DND-41 (cell line): ENCODE measurements around the gene CAMKMT.

ENCODE experiments used
- ATAC-seq: fragments of 200-7000 bp; cut with Tn5 transposase; 3 replicates; pipeline ENCODE4 v1.9.1; 2021; ENCODE audit warnings: low read depth; ENCODE audit not compliant: insufficient read depth
- DNase-seq: peaks from one replicate; pipeline ENCODE4 v3.0.0-alpha.2; 2020
- H2AFZ ChIP-seq: 2 replicates; pipeline ENCODE4 v1.6.0; 2012; ENCODE audit warnings: low read depth, low read length
- H3K27ac ChIP-seq: 2 replicates; pipeline ENCODE4 v1.5.1; 2012; ENCODE audit warnings: low read length, inconsistent platforms
- H3K27me3 ChIP-seq: fragments of 200-600 bp; sonication (generic); 2 replicates; pipeline ENCODE4 v1.6.0; 2012; ENCODE audit warnings: low read length, mild to moderate bottlenecking, inconsistent platforms; ENCODE audit not compliant: insufficient read depth, poor library complexity
- H3K36me3 ChIP-seq: 2 replicates; pipeline ENCODE4 v1.5.1; 2012; ENCODE audit warnings: low read length, inconsistent platforms; ENCODE audit not compliant: insufficient read depth
- H3K4me1 ChIP-seq: 2 replicates; pipeline ENCODE4 v1.5.1; 2012; ENCODE audit warnings: mild to moderate bottlenecking, low read length; ENCODE audit not compliant: insufficient read depth
- H3K4me2 ChIP-seq: 2 replicates; pipeline ENCODE4 v1.6.0; 2012; ENCODE audit warnings: mild to moderate bottlenecking, moderate library complexity, low read length, inconsistent platforms; ENCODE audit not compliant: insufficient read depth
- H3K4me3 ChIP-seq, 2 experiments: fragments of 200-600 bp in 1 of 2; shearing (Covaris generic) in 1 of 2; 2 replicates each; pipeline ENCODE4 v1.5.1; 2012 to 2016; ENCODE audit warnings: inconsistent platforms in 2 of 2, low read length in 2 of 2, mild to moderate bottlenecking in 2 of 2, low read depth in 1 of 2, moderate library complexity in 1 of 2
- H3K79me2 ChIP-seq: 2 replicates; pipeline ENCODE4 v1.6.0; 2012; ENCODE audit warnings: low read length, inconsistent platforms; ENCODE audit not compliant: insufficient read depth
- H3K9ac ChIP-seq: 2 replicates; pipeline ENCODE4 v1.6.0; 2012; ENCODE audit warnings: low read depth, mild to moderate bottlenecking, inconsistent platforms, low read length, moderate library complexity
- H3K9me3 ChIP-seq: 2 replicates; pipeline ENCODE4 v1.5.1; 2012; ENCODE audit warnings: low read length, moderate library complexity, mild to moderate bottlenecking, inconsistent platforms; ENCODE audit not compliant: insufficient read depth, severe bottlenecking
- H4K20me1 ChIP-seq: 2 replicates; pipeline ENCODE4 v1.6.0; 2012; ENCODE audit warnings: low read length; ENCODE audit not compliant: insufficient read depth
- EZH2 ChIP-seq: IDR thresholded peaks from 3 replicates; pipeline ENCODE4 v1.6.1; 2012; ENCODE audit warnings: borderline replicate concordance, low read depth, mild to moderate bottlenecking, moderate library complexity, low read length, inconsistent platforms; ENCODE audit not compliant: severe bottlenecking
- TF ChIP-seq, protein P1 (sequence below): IDR thresholded peaks from 2 replicates; pipeline ENCODE4 v1.5.1; 2012; ENCODE audit warnings: borderline replicate concordance, low read length, moderate library complexity, mild to moderate bottlenecking; ENCODE audit not compliant: poor library complexity, severe bottlenecking; ENCODE audit errors: extremely low read depth

CAMKMT gene

GRCh38 chr2:44326548-44327264 lies 35.0 kb upstream of the CAMKMT start:
- no peaks in the 10 kb centered on the region for H3K79me2 ChIP-seq
- TF ChIP-seq, protein P1, sequence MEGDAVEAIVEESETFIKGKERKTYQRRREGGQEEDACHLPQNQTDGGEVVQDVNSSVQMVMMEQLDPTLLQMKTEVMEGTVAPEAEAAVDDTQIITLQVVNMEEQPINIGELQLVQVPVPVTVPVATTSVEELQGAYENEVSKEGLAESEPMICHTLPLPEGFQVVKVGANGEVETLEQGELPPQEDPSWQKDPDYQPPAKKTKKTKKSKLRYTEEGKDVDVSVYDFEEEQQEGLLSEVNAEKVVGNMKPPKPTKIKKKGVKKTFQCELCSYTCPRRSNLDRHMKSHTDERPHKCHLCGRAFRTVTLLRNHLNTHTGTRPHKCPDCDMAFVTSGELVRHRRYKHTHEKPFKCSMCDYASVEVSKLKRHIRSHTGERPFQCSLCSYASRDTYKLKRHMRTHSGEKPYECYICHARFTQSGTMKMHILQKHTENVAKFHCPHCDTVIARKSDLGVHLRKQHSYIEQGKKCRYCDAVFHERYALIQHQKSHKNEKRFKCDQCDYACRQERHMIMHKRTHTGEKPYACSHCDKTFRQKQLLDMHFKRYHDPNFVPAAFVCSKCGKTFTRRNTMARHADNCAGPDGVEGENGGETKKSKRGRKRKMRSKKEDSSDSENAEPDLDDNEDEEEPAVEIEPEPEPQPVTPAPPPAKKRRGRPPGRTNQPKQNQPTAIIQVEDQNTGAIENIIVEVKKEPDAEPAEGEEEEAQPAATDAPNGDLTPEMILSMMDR = no peak
- no peak for TF ChIP-seq EZH2
- H3K9me3 ChIP-seq = no peaks in the 10 kb centered on the region
- H2AFZ ChIP-seq = no peak overlapping the region
- DNase-seq = no peak
- no peak overlapping the region for H3K9ac ChIP-seq
- H3K4me1 ChIP-seq = no peaks in the 10 kb centered on the region
- H4K20me1 ChIP-seq = no peaks in the 10 kb centered on the region
- no peak for ATAC-seq
- no peak overlapping the region for H3K4me3 ChIP-seq
- no peak overlapping the region for H3K4me2 ChIP-seq
- no peaks in the 10 kb centered on the region for H3K27me3 ChIP-seq
- H3K27ac ChIP-seq = no peak overlapping the region
- H3K36me3 ChIP-seq = peaks cover 63% of the 10 kb centered on the region

DNA sequence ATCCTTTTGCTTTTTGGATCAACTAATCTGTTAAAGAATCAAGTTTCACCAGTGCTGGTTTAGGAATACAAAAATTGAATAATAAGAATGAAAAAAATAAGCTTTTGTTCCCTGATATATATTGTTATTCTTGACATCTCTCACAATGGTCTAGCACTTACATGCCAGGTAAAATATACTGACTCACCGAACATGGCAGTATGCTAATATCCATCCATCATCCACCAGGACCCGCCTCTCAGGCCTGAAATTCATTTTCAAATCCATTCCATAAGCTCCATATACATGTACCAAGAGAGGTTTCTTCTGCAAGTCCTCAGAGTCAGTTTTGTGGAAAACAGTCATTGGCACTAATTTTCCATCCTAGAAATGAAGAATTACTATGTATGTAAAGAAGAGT lies 33.0 kb upstream of the CAMKMT start:
- Histone ChIP-seq H3K4me1 (no peaks in the 10 kb centered on the region), H4K20me1 (no peaks in the 10 kb centered on the region), H3K4me3 (no peak overlapping the region), H3K79me2 (no peaks in the 10 kb centered on the region), H3K27ac (no peak overlapping the region), H3K36me3 (peaks cover 57% of the 10 kb centered on the region), H3K9ac (no peak overlapping the region), H2AFZ (no peak overlapping the region), H3K9me3 (no peaks in the 10 kb centered on the region), H3K4me2 (no peak overlapping the region), H3K27me3 (no peaks in the 10 kb centered on the region)
- DNase-seq = no peak
- no peak for TF ChIP-seq EZH2
- TF ChIP-seq, protein P1 = no peak
- no peak for ATAC-seq

GRCh38 chr2:44329343-44329742 lies 32.4 kb upstream of the CAMKMT start:
- Histone ChIP-seq H3K79me2 (no peaks in the 10 kb centered on the region), H3K27me3 (no peaks in the 10 kb centered on the region), H3K4me3 (no peak overlapping the region), H3K4me2 (no peak overlapping the region), H3K4me1 (no peaks in the 10 kb centered on the region), H3K9ac (no peak overlapping the region), H3K9me3 (no peaks in the 10 kb centered on the region), H4K20me1 (no peaks in the 10 kb centered on the region), H2AFZ (no peak overlapping the region), H3K27ac (no peak overlapping the region), H3K36me3 (peaks cover 52% of the 10 kb centered on the region)
- ATAC-seq (no peak), DNase-seq (no peak)
- no peak for TF ChIP-seq EZH2
- TF ChIP-seq, protein P1 = no peak

- no peaks in the 10 kb centered on the region for H3K4me1 ChIP-seq
- H3K79me2 ChIP-seq = no peaks in the 10 kb centered on the region
- no peaks in the 10 kb centered on the region for H3K27me3 ChIP-seq
- no peak for ATAC-seq
- H3K9me3 ChIP-seq = no peaks in the 10 kb centered on the region
- peaks cover 41% of the 10 kb centered on the region for H3K36me3 ChIP-seq
- no peak overlapping the region for H3K27ac ChIP-seq
- TF ChIP-seq, protein P1 = no peak
- TF ChIP-seq EZH2 = no peak
- no peak overlapping the region for H3K4me2 ChIP-seq
- H2AFZ ChIP-seq = no peak overlapping the region
- no peak overlapping the region for H3K9ac ChIP-seq
- no peak overlapping the region for H3K4me3 ChIP-seq
- H4K20me1 ChIP-seq = no peaks in the 10 kb centered on the region
- no peak for DNase-seq
These were observed 30.9 kb upstream of the CAMKMT start for GRCh38 chr2:44330801-44331200.
